GM21381 (cell line): ENCODE measurements around the gene FERMT3.

Experiments used
- ATAC-seq: cut with Tn5 transposase; IDR thresholded peaks from one replicate; pipeline ENCODE4 v1.9.1; 2021; ENCODE audit warnings: mild to moderate bottlenecking, moderate library complexity; ENCODE audit not compliant: unreplicated experiment

Gene FERMT3

GRCh38 chr11:64219354-64219684, 12.8 kb downstream of the FERMT3 start:
- ATAC-seq, result no peak

- ATAC-seq, result no peak
Measured at GRCh38 chr11:64219755-64220154, 13.2 kb downstream of the FERMT3 start.

GRCh38 chr11:64220271-64220670, 13.8 kb downstream of the FERMT3 start:
- no peak for ATAC-seq

GRCh38 chr11:64220798-64221197, 14.3 kb downstream of the FERMT3 start:
- ATAC-seq, result no peak

DNA sequence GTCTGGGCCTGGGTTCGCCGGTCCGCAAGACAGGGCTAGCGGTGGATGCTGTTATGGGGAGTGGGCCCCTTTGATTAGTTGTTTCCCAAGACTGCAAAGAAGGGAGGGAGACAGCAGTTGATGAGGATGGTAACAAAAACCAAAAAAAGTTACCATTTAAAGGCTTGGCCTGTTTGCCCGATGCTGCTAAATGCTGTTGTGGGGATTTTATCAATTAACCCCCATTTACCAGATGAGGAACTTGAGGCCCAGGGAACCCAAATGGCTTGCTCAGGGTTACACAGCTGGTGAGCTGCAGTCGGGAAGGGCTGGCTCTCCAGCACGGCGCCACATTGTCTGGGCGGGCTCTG, 16.1 kb downstream of the FERMT3 start:
- ATAC-seq, result no peak

GRCh38 chr11:64223001-64223651, 16.6 kb downstream of the FERMT3 start:
- ATAC-seq, result no peak

GRCh38 chr11:64224151-64224890, 17.8 kb downstream of the FERMT3 start:
- ATAC-seq, result no peak

DNA sequence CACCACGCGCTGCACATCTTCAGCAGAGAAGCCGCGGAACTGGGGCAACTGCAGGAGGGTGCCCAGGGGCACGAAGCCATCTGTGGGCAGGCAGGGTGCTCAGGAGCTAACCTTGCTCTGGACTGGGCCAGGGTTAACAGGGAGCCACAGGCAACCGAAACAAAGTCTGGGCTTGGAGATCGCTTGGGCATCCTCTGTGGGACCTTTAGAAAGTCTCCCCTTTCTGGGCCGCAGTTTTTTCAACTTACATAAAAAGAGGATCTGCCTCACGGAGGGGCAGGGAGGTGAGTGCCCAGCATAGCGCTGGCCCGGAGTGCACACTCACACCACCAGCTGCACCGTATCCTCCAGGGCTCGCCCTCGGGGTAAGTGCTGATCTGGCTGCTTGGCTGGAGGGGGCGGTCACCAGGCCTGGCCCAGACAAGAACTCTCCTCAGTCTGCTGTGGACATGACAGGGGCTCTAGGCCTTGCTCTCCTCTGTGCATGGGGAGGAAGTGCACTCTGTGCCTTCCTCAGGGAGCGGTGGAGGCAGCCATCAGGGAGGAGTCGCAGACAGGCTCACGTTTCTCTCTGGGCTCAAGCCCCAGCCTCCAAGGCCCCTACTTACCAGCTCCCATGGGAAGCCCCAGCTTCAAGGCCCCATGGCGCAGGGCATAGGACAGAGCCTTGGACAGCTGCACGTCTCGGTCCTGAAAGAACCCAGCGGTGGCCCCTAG, 18.5 kb downstream of the FERMT3 start:
- ATAC-seq, result no peak

GRCh38 chr11:64225608-64226506, 19.3 kb downstream of the FERMT3 start, which contains the start of the genes NUDT22 and TRPT1:
Gene NUDT22, plus strand, starts transcription at chr11:64226274. Its CDS starts 379 bp downstream, at chr11:64226653.
Gene TRPT1, minus strand, starts transcription at chr11:64226186. Its CDS starts 326 bp downstream, at chr11:64225860.
- ATAC-seq, result peak; percentile 54

DNA sequence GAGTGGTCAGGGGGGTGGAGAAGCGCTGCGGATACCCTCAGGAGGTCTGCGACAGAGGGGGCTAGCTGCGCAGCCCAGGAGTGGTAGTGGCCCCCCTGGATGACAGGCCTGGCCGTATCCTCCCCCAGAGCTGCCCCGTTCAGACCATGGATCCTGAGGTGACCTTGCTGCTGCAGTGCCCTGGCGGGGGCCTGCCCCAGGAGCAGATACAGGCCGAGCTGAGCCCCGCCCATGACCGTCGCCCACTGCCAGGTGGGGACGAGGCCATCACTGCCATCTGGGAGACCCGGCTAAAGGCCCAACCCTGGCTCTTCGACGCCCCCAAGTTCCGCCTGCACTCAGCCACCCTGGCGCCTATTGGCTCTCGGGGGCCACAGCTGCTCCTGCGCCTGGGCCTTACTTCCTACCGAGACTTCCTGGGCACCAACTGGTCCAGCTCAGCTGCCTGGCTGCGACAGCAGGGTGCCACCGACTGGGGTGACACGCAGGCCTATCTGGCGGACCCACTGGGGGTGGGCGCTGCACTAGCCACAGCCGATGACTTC, 20.1 kb downstream of the FERMT3 start:
- peak; percentile 24 for ATAC-seq

DNA sequence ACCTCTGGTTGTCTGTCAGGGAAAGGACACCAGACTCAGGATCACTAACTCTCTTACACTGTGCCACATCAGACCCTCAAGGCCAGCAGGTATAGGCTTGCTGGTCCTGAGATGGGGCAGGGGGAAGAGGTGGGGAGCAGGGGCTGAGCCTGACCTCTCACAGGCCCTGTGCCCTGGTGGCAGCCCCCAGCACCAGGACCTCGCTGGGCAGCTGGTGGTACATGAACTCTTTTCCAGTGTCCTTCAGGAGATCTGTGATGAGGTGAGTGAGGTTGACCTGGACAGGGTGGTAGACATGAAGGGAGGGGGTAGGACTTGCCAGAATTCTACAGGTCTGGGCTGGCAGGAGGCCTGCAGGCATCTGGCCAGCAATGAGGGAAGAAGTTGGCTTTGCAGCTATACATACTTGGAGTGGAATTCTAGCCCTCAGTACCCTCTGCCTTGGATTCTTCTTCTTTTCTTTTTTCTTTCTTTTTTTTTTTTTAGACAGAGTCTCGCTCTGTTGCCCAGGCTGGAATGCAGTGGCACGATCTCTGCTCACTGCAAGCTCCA, 21.0 kb downstream of the FERMT3 start:
- ATAC-seq, result no peak

DNA sequence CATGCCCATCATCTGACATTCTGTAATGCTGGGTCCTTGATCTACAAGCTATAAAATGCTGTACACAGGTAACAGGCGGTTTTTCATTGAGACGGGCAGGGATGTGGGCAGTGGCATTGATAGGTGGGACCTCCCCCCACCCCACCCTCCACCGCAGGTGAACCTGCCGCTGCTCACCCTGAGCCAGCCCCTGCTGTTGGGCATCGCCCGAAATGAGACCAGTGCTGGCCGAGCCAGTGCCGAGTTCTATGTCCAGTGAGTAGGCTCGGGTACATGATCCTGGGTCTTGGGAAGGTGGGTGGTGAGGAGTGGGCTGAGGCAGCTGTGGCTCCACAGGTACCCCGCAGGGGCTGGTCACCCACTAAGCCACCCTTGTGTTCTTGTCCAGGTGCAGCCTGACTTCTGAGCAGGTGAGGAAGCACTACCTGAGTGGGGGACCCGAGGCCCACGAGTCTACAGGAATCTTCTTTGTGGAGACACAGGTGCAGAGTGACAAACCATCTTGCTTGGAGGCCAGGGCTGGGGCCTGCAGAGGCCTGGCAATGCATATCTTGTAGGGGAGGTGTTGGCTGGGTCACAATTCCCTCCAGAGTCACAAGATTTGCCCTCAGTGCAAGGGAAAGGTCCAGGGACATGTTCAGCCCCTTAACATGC, 22.7 kb downstream of the FERMT3 start:
- no peak for ATAC-seq

DNA sequence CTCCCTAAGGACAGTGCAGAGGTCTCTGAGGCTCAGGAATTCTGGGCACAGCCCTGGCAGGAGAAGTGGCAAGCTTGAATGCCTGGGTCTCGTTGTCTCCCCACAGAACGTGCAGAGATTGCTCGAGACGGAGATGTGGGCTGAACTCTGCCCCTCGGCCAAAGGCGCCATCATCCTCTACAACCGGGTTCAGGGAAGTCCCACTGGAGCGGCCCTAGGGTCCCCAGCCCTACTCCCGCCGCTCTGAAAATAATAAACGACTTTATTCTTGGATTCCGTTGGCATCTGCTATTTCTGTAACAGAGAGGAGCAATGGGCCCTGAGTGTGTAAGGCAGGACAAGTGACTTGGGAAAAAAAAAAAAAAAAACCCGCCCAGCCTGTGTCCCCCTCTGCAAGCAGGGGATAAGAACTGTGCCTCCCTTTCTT, 23.2 kb downstream of the FERMT3 start:
- ATAC-seq, result no peak

GRCh38 chr11:64230171-64230984, 23.9 kb downstream of the FERMT3 start, which contains the start of gene DNAJC4:
Gene DNAJC4, plus strand, starts transcription at chr11:64230548. Its CDS starts 307 bp downstream, at chr11:64230855.
- peak; percentile 46 for ATAC-seq

- no peak for ATAC-seq
Measured at GRCh38 chr11:64230985-64231365, 24.5 kb downstream of the FERMT3 start.

- ATAC-seq, result no peak
Measured at GRCh38 chr11:64231546-64231945, 25.0 kb downstream of the FERMT3 start.

GRCh38 chr11:64232182-64232966, 25.9 kb downstream of the FERMT3 start:
- ATAC-seq, result no peak

GRCh38 chr11:64232967-64233315, 26.4 kb downstream of the FERMT3 start:
- no peak for ATAC-seq
